22Rv1 (cell line): ENCODE data around the gene TMEM190.

ENCODE experiments used
- ZFX ChIP-seq: fragments of 450-650 bp; IDR thresholded peaks from 2 replicates; pipeline ENCODE4 v1.6.1; 2017; ENCODE audit warnings: antibody characterized with exemption, borderline replicate concordance
- TF ChIP-seq, protein P1 (sequence below): fragments of 450-650 bp; IDR thresholded peaks from 2 replicates; pipeline ENCODE4 v1.5.1; 2017; ENCODE audit warnings: mild to moderate bottlenecking

DNA sequence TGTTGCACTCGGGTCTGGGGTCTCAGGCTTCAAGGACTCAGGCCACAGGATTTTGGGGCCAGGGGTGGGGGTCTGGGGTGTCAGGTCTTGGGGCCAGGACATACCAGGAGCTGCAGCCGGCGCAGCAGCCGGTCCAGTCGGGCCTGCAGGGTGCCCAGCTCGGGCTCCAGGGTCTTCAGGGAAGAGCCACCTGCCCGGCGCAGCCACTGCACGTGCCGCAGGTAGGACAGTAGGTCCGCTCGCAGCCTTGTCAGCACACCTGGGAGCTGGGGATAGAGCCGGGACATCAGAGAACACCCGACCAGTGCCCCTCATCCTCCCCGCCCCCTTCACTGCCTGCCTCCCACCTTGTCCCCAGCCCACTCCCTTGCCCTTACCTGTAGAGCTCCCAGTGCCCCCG, 8.5 kb upstream of the TMEM190 start:
- TF ChIP-seq, protein P1, sequence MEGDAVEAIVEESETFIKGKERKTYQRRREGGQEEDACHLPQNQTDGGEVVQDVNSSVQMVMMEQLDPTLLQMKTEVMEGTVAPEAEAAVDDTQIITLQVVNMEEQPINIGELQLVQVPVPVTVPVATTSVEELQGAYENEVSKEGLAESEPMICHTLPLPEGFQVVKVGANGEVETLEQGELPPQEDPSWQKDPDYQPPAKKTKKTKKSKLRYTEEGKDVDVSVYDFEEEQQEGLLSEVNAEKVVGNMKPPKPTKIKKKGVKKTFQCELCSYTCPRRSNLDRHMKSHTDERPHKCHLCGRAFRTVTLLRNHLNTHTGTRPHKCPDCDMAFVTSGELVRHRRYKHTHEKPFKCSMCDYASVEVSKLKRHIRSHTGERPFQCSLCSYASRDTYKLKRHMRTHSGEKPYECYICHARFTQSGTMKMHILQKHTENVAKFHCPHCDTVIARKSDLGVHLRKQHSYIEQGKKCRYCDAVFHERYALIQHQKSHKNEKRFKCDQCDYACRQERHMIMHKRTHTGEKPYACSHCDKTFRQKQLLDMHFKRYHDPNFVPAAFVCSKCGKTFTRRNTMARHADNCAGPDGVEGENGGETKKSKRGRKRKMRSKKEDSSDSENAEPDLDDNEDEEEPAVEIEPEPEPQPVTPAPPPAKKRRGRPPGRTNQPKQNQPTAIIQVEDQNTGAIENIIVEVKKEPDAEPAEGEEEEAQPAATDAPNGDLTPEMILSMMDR: no peak
- no peak for TF ChIP-seq ZFX
